IPS-11a (cell line): ENCODE measurements around the gene AMELX.

ENCODE experiments used
- H3K4me3 ChIP-seq: one replicate; pipeline ENCODE4 v1.5.1; 2013; ENCODE audit warnings: low read depth, low read length, control low read depth

Gene AMELX

DNA sequence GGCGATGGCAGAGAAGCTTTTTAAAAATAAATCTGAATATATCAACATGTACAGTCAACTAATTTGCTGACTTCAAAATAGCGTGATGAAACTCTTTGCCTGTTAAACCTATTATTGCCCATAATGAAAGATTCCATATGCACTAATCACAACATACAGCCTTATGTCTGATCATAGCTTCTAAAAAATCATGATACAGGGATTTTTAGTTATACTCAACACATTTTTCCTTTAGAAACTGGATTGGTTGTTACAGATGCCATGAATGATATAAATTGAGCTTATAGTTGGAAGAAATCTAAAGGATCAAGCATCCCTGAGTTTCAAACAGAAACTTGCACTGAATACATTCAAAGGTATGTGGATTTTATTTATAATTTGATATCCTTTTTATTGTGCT, at the start of gene AMELX:
TSS of gene AMELX (plus strand) at position 301 of the 400 bp plus-strand sequence. CDS start 1,376 bp downstream, outside the sequence.
- H3K4me3 ChIP-seq = no peak within 1 kb of the TSS

DNA sequence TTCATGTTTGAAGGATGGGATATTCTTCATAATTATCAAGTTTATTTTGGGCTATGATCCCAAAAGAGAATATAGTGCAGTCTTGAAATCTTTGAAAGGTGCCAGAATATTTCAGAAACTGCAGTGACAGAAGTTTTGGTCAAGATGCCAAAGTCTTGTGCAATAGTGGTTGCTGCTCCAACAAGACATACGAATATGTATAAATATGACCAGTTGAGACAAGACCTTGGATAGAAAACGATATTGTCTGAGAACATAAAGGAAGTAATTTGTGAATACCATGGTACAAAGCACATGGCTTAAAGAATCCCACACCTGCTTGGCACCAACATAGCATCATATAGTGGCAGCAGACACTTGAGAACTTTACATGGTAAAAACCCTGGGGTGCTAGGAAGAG, 48.6 kb upstream of the AMELX start:
- no peak overlapping the region for H3K4me3 ChIP-seq

DNA sequence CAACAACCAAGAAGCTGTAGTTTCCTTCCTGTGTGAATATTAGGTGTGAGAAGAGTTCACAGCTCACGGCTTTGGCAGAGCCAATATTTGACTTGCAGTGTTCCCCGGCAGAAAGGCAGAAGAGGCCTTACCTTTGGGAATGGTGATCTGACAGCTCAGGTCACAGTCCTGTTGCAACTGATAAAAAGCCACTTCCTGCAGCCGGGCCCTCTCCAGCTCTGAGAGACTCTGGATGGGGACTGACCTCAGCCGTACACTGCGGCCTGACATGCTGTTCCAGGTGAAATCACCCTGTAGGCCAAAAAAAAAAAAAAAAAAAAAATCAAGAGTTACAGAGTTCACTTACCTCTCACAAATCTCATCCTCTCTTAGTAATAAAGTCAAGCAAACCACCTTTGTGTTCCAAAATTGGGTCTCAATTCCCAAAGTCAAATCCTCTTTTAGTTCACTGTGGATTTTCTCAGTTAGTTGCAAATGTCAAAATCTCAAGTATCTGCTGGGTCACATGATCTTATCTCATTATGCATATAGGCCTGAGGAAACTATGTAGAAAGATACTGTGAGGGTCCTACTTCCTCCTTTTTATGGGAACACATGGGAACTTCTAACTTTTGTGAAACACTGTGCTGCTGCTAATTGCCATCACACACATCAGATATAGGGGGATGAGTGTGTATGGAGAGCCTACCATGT, 38.6 kb upstream of the AMELX start:
- no peak overlapping the region for H3K4me3 ChIP-seq

DNA sequence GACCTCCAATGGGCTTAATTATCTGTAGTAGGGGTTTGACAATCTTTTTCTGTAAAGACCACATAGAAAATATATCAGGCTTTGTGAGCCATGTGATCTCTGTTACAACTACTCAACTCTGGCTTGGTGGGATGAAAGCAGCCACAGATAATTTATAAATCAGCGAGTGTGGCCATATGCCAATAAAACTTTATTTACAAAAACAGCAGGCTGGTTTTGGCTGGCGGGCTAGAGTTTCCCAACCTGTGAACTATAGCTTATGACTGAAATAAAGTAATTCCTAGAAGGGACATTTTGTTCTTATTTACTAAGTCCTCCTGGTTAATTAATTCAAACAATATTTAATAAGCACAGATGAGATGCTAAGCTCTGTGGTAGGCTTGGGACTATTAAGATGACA, 35.9 kb upstream of the AMELX start:
- H3K4me3 ChIP-seq = no peak overlapping the region

DNA sequence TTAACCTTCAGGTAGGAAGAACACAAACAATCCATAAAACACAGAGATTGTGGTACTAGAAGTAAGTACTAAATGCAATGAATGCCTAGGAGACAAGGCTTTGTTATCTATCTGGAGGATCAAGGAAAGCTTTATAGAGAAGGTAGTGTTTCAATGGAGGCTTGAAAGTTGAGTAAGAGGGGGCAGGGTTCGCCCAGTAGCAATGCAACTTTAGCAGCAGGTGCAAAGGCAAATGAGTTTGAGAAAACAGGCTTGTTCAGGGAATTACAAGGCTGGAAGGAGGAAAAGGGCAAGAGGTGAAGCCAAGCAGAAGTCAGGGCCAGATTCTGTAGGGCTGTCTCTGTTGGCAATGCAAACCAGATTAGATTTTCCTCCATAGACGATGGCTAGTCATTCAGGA, 35.5 kb upstream of the AMELX start:
- H3K4me3 ChIP-seq = no peak overlapping the region

DNA sequence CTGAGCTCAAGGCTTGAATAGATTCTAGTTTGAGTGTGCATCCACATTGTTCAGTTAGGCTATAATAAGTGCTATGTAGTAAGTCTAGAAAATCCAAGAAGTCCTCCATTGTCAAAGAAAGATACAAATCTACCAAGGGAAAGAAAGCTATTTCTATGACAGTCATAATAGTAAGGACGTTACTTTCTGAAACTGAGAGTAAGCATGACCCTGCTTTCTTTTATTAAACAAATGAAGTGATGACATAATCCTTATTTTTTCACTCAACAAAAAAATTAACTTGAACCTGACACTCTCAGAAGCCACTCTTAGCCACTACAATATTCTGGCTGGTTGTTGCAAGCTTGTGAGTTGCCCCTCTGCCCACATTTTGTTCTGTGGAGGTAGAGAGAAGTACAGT, 33.8 kb upstream of the AMELX start:
- H3K4me3 ChIP-seq = no peak overlapping the region

DNA sequence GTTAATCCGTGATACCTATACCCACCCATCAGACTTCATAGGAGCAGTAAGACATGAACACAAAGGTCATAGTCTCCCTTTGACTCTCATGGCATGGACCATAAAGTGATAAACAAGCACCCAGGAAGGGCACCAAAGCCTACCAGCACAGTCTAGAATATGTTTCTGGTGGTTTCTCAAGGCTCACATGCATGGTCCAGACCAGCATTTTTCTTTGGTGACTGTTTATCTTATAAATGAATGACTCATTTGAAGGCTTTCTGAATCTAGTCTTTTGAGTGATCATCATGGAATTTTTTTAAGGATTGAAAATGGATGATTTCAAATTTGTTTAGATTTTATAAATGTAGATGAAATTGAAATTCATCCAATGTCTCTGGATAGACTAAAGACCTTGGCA, 32.0 kb upstream of the AMELX start:
- H3K4me3 ChIP-seq = no peak overlapping the region

DNA sequence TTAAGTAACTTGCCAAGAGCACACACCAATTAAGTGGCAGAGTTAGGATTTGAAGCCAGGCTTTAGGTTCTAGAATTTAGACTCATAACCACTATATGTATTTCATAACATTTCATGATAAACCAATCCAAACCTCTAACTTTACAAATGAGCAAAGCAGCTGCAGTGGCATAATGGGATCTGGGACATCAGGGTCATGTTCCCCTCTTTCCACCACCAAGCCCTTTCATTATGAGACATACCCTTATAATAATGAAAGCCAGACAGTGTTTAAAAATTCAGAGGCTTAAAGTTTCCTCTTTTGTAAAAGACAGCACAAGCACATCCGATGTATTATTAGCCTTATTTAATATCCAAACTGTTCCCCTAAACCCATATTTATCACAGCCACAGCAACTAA, 28.3 kb upstream of the AMELX start:
- H3K4me3 ChIP-seq = no peak overlapping the region

DNA sequence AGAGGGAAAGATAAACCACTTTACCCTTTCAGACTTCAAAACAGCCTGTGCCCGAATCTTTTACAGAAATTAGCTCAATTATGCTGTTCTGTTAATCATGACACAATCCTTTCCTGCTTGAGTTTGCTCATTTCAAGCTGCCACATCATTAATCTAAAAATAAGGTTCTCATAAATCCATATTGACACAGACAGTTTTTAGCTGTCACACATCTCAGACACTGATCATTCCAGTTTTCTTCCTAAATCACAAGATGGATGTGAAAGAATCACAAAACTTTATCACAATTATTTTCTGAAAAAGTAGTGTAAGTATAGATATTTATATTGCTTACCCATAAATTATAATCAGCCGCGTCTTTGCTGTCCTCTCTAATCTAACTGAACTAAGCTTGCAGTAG, 27.9 kb upstream of the AMELX start:
- no peak overlapping the region for H3K4me3 ChIP-seq

DNA sequence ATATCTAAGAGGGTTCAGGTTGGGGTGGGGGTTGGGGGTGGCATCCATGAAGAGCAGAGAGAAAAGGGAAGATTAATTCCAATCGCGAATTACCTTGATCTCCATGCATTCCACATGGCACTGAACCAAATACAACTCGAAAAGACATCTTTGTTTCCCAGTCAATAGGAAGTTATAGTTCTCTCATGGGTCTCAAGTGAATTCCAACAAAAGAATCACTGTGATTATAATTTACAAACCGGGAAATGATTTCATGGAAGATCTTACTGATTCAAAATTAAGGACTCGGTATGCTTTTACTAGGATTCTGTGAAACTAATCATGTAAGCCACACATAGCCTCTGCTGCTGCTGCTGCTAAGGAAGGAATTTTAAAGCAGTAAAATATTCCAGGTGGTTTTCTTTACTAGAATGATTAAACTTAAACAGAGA, 26.6 kb upstream of the AMELX start:
- H3K4me3 ChIP-seq = no peak overlapping the region

DNA sequence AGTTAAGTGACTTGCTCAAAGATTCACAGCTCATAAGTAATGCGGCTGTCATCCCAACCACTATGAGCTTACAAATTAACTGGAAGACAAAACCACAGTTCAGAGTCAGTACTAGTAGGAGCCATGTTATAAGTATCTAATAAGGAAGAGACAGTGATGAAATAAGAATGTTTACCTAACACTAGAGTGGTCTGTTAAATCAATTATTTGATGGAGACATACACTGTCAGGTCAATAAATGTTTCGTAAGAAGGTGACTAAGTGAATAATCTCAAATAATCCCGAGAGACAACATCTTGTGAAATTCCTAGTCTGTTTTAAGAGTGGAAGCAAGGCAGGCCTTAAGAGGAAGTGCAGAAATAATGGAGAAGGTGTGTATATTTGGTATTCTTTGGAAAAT, 25.8 kb upstream of the AMELX start:
- no peak overlapping the region for H3K4me3 ChIP-seq

DNA sequence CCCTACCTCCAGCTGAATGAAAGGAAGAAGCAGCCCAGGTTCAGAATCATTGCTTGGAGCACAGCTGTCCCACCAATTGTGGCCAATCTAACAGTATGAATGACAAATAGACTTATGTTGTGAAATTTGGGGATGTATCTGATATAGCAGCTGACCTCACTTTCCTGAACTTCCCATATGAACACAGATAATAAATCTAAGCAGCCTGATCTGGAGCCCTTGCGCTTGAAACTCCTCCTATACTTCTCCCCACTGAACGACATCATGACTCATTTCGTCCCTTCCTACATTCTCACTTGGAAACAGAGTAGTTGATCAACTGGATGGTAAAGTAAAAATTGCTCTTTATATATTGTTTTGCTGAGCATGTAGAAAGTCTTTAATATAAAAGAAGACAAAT, 24.2 kb upstream of the AMELX start:
- no peak overlapping the region for H3K4me3 ChIP-seq

DNA sequence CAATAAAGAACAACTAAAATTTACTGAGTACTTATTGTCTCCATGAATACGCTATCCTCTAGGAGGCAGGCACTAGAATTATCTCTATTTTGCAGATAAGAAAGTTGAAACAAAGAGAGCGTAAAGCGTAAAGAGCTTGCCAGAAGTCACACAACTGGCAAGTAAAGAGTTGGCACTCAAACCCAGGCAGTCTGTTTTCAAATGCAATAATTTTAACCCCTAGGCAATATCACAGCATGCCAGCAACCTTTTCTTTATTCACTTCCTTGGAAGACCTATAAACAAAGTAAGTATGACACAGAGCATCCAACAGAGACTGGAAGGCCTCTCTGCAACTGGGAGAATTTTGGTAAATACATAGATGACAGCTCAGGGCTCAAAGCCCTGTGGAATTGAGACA, 23.2 kb upstream of the AMELX start:
- no peak overlapping the region for H3K4me3 ChIP-seq

DNA sequence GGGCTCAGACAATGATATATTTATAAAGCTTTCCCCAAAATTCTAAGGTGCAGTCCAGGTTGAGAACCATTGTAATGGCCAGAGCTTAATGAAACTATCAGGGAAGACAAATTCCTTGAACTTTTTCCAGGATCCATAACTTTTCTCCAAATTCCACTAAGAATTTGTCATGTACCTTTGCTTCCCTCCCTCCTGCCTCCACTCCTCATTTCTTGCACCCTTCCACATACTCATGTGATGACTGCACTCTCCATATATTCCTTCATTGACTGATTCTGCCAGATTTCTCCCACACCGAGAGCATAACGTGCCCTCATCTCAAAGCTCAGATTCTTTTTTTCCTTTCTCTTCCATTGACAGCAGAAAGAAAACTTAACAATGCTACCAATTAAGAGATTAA, 20.9 kb upstream of the AMELX start:
- H3K4me3 ChIP-seq = no peak overlapping the region

DNA sequence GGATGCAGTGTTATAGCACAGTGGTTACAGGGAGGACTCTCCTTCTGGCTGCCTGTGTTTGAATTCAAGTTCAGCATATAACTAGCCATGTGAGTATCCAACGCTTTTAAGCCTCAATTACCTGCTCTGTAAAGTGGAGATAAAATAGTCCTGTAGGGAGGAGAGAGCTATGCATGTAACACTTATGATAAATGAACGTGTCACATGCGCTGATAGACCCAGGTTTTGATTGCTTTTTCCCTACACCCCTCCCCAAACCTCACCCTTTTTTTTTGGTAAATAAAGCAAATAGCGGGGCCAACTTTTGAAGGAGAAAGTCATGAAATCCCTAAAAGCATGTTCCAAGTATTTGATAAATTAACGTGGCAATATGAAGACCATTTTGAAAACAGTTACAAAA, 20.4 kb upstream of the AMELX start:
- H3K4me3 ChIP-seq = no peak overlapping the region

DNA sequence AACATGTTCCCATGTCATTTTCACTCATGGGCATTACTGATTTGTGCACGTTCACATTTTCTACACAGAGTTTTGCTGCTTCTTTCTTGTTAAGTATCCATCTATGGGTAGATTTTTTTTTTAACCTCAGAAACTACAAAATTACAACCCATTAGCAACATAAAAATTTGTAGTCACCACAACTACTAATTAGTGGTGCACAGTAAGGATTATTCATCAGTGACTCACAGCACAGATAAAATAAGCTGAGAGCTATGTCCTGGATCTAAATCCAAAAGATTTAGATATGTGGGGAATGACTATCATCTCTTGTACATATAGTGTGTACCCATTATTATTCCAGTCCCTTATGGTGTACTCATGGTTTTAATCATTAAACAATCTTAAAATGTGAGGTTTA, 19.7 kb upstream of the AMELX start:
- no peak overlapping the region for H3K4me3 ChIP-seq

DNA sequence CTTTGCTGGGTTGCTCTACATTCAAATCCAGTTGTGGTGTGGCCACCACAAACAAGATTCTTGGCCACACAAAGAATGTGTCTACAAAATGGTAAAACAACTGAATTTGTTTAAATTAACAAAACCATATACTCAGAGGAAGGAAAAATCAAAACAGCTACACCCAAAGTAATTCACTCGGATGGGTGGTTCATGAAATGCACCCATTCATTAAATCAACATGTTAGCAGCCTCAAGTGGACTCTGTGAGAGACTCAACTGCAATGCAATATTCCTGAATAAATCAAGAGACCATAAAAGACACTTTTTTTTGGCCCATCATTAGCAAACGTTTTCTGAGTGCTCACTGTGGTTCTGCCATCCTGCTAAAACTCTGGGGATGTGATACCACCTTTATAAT, 11.2 kb upstream of the AMELX start:
- H3K4me3 ChIP-seq = no peak overlapping the region

DNA sequence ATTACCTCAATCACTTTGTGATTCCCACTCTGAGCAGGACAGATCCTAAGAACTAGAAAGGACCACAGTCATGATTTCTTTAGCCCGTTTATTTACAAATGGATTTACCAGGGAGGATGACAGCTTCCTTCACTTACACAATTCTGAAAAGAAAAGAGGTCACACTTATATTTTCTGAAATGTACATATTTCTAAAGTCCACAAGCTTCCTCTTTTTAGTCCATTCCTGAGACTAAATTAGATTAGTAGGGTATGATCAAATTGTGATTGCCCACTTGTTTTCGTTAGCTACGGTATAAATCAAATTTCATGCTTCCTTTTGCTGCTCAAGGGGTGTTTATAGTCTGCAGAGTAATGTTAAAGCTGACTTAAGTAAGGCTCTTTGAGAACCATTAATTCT, 7.6 kb upstream of the AMELX start:
- H3K4me3 ChIP-seq = no peak overlapping the region

DNA sequence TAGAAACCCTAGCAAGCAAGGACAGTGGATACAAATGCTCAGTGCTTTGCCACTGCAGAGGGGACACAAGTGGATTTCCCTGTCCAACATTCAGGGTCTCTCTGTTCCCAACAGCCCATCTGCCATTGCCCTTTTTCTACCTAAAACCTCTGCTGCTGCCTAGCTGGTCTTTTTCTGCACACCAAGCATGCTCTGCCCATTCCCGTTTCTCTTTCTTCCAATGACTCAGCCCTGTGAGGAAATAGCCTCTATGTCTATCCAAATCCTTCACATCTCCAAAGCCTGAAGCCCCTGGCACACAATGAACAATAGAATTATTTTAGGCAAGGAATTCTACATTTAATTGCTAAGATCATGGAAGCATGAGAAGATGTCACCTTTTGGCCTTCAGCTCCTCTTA, 5.7 kb upstream of the AMELX start:
- no peak overlapping the region for H3K4me3 ChIP-seq

DNA sequence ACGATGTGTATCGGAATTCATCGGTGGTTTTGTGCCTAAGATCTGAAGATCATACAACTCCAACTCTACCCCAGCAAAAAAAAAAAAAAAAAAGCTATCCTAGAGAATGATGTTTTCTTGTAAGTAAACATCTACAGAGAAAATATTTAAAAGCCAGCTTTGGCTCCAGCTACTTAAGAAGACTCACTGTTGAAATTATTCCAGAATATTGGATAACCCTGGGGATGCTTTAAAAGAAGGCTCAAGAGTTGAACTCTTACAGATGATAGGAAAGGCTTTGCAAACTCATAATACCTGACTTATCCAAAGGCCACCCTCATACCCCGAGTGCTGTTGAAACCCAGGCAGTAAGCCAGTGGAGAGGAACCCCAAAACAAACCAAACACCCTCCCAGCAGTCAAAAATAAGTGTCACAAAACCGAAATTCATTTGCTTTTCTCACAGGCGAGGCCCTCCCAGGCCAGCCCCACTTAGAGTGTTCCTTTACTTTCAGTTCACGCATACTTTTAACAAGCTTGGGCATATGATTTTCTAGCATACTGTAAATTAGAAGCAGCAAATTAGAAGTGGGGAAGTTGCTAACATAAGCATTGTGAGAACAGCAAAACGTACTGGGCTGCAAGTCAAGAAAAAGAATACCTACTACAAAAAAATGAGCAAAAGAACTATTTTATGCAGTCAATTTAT, 2.7 kb upstream of the AMELX start:
- H3K4me3 ChIP-seq = no peak overlapping the region

DNA sequence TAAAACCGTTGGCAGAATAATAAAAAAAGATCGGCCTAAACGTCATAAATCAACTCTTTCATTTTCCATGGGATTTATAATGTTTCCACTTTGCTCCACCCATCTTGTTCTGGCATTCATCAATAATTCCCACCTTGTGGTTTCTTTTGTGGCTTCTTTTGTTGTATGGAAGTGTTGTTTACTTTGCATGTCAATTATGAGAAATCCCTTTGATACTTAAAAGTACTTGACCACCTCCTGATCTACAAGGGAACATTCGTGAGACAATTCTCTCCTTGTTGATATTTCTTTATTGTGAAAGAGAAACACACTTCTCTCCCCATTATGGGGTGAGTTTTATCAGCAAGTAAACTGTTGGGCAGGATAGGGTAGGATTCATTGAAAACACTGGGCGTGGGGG, 2.8 kb downstream of the AMELX start:
- H3K4me3 ChIP-seq = no peak overlapping the region

DNA sequence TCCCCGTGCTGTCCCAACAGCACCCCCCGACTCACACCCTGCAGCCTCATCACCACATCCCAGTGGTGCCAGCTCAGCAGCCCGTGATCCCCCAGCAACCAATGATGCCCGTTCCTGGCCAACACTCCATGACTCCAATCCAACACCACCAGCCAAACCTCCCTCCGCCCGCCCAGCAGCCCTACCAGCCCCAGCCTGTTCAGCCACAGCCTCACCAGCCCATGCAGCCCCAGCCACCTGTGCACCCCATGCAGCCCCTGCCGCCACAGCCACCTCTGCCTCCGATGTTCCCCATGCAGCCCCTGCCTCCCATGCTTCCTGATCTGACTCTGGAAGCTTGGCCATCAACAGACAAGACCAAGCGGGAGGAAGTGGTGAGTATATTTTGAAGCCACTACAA, 5.4 kb downstream of the AMELX start:
- no peak overlapping the region for H3K4me3 ChIP-seq

DNA sequence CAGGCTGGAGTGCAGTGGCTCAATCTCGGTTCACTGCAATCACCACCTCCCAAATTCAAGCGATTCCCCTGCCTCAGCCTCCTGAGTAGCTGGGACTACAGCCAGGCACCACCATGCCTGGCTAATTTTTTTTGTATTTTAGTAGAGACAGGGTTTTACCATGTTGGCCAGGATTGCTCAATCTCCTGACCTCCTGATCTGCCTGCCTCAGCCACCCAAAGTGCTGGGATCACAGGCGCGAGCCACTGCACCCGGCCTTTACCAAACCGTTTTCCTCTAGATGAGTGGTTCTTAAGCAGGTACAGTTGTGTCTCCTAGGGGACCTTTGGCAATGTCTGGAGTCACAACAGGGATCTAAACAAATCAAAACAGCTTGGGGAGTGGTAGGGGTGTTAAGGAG, 11.6 kb downstream of the AMELX start:
- H3K4me3 ChIP-seq = no peak overlapping the region
